COLO668 (cell line): ENCODE data around the gene CASP2.

Source experiments
- DNase-seq: peaks from one replicate; lab custom pipeline; 2025; ENCODE audit not compliant: unreplicated experiment; lab: John Stamatoyannopoulos, UW

The CASP2 gene

GRCh38 chr7:143287935-143288826, at the start of gene CASP2:
Gene CASP2 (plus strand): TSS chr7:143288351. CDS start chr7:143288456, 105 bp downstream.
- DNase-seq, result peak; percentile 96

GRCh38 chr7:143239813-143240212, 48.3 kb upstream of the CASP2 start:
- no peak for DNase-seq

GRCh38 chr7:143240291-143241168, 47.6 kb upstream of the CASP2 start:
- DNase-seq, result peak; percentile 48

- DNase-seq, result no peak
Measured at GRCh38 chr7:143242306-143242705, 45.8 kb upstream of the CASP2 start.

GRCh38 chr7:143243111-143243510, 45.0 kb upstream of the CASP2 start:
- DNase-seq, result no peak

- no peak for DNase-seq
Measured at GRCh38 chr7:143243614-143244013, 44.5 kb upstream of the CASP2 start.

GRCh38 chr7:143244321-143244720, 43.8 kb upstream of the CASP2 start:
- no peak for DNase-seq

- no peak for DNase-seq
Measured at GRCh38 chr7:143245123-143245522, 43.0 kb upstream of the CASP2 start.

GRCh38 chr7:143247372-143247771, 40.8 kb upstream of the CASP2 start:
- no peak for DNase-seq

GRCh38 chr7:143248761-143249354, 39.3 kb upstream of the CASP2 start:
- no peak for DNase-seq

GRCh38 chr7:143250199-143250598, 38.0 kb upstream of the CASP2 start:
- no peak for DNase-seq

- DNase-seq, result no peak
Measured at GRCh38 chr7:143250822-143251221, 37.3 kb upstream of the CASP2 start.

- no peak for DNase-seq
Measured at GRCh38 chr7:143252006-143252405, 36.1 kb upstream of the CASP2 start.

- DNase-seq, result no peak
Measured at GRCh38 chr7:143255564-143255963, 32.6 kb upstream of the CASP2 start.

- no peak for DNase-seq
Measured at GRCh38 chr7:143256325-143256724, 31.8 kb upstream of the CASP2 start.

- DNase-seq, result no peak
Measured at GRCh38 chr7:143256932-143257331, 31.2 kb upstream of the CASP2 start.

- no peak for DNase-seq
Measured at GRCh38 chr7:143257501-143257900, 30.6 kb upstream of the CASP2 start.

- DNase-seq, result no peak
Measured at GRCh38 chr7:143258831-143259230, 29.3 kb upstream of the CASP2 start.

- DNase-seq, result no peak
Measured at GRCh38 chr7:143259765-143260164, 28.4 kb upstream of the CASP2 start.

GRCh38 chr7:143261901-143262300, 26.2 kb upstream of the CASP2 start:
- DNase-seq, result no peak
